Muscle layer of duodenum (tissue), 2 donors: ENCODE measurements around the gene FLNA.
"Not testable (repeated sequence)": the region's sequence is repeated elsewhere in the genome, so short reads cannot be mapped to it uniquely, and the experiment has no call there.

Source experiments
- H3K27ac ChIP-seq: one replicate; pipeline ENCODE4 v1.7.0; 2013; ENCODE audit warnings: mild to moderate bottlenecking, low read length
- H3K27me3 ChIP-seq: one replicate; pipeline ENCODE4 v1.7.0; 2013; ENCODE audit warnings: low read depth, mild to moderate bottlenecking, control low read depth, low read length
- H3K36me3 ChIP-seq, 2 donors: one replicate each; pipeline ENCODE4 v1.7.0; 2013; ENCODE audit warnings: low read length in 2 of 2, control low read depth in 1 of 2, mild to moderate bottlenecking in 1 of 2; ENCODE audit not compliant: insufficient read depth in 2 of 2, control insufficient read depth in 1 of 2
- H3K4me1 ChIP-seq, 2 donors: one replicate each; pipeline ENCODE4 v1.7.0; 2013; ENCODE audit warnings: low read length in 2 of 2, mild to moderate bottlenecking in 2 of 2, control low read depth in 1 of 2, moderate library complexity in 1 of 2; ENCODE audit not compliant: insufficient read depth in 2 of 2, control insufficient read depth in 1 of 2
- H3K4me3 ChIP-seq, 2 donors: one replicate each; pipeline ENCODE4 v1.7.0; 2013; ENCODE audit warnings: low read length in 2 of 2, low read depth in 1 of 2, mild to moderate bottlenecking in 1 of 2
- H3K9me3 ChIP-seq, 2 donors: one replicate each; pipeline ENCODE4 v1.7.0; 2013; ENCODE audit warnings: low read length in 2 of 2, control low read depth in 1 of 2, mild to moderate bottlenecking in 1 of 2; ENCODE audit not compliant: control insufficient read depth in 1 of 2
- donor health status: healthy.

FLNA gene

DNA sequence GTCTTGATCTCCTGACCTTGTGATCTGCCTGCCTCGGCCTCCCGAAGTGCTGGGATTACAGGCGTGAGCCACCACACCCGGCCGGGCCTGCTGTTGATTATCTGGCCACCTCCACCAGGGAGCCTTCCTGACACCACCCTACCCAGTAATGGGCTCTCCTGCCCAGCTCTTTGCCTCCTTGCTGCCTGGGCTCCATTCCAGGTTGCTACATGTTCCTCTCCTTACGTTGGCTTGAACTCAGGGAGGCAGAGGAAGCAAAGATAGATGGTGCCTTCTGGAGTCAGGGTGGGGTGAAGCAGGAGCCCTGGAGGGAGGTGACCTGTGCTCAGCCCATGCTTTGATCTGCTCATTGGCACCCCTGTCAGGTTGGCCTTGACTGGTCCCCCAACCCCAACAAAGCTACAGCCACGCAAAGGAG, 26.3 kb downstream of the FLNA start:
- Histone ChIP-seq H3K4me3 (no peak overlapping the region), H3K27me3 (no peaks in the 10 kb centered on the region), H3K4me1 (peaks cover 0 to 4% of the 10 kb centered on the region in 2 donors), H3K36me3 (peaks cover 9 to 45% of the 10 kb centered on the region in 2 donors), H3K27ac (no peak overlapping the region), H3K9me3 (no peaks in the 10 kb centered on the region)

DNA sequence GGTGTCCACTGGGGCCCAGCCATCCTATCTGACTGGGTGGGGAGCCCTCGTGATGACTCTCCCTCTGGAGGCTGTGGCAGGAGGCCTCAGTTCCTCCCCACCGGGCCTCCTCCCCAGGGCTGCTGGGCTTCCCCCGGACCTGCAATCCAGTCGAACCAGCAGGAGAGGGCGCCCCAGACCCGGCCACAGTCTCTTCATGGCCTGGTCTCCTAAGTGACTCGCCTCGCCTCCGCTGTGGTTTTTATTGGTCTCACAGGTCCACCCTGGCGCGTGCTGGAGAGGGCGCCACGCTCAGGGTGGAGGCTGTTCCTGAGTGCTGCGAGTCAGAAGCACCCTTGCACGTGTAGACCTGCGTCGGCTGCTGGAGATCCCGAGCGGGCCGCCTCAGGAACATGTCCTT, 30.8 kb downstream of the FLNA start:
- H3K4me1 ChIP-seq, H3K36me3 ChIP-seq, H3K27me3 ChIP-seq, H3K27ac ChIP-seq, H3K4me3 ChIP-seq, H3K9me3 ChIP-seq: not testable (repeated sequence)

DNA sequence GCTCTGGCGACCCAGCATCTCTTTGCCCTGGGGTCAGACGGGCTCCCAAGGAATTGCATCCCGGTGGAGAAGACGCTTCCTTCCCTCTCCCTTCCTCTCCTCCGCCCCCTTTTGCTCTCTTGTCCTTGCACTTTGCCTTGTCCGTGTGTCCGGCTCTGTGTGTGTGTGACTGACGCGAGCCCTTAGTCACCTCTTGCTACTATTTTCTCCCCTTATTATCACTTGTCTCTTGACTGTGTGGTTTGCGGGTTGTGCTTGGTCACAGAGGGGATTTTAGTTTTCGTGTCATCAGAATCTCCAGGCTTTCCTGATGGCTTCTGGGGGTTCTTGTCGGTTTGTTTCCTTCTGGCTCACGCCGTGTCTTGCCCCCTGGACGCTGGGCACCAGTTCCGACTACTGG, 31.4 kb downstream of the FLNA start:
- not testable (repeated sequence) for H3K27me3 ChIP-seq, H3K4me1 ChIP-seq, H3K9me3 ChIP-seq, H3K27ac ChIP-seq, H3K36me3 ChIP-seq, H3K4me3 ChIP-seq

- not testable (repeated sequence) for H3K36me3 ChIP-seq, H3K27ac ChIP-seq, H3K9me3 ChIP-seq, H3K27me3 ChIP-seq, H3K4me1 ChIP-seq, H3K4me3 ChIP-seq
These were observed 32.8 kb downstream of the FLNA start for GRCh38 chrX:154341399-154342298.

DNA sequence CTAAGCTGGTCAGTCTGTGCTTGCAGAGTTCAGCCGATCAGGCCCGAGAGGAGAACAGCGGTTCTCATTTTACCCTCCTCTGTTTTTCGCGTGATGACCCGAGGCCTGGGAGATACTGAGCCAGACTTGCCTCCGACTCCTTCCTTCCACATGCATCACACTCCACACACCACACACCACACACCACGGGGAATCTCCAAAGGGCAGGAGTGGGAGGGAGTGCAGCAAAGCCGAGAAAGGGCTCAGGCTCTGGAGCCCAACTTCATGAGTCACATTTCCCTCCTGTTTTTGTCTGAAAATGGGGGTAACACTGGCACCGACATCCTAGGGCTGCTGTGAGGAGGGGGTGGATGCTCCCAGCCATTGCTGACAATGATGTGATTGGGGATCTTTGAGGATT, 39.9 kb downstream of the FLNA start:
- no peaks in the 10 kb centered on the region for H3K27me3 ChIP-seq
- no peaks in the 10 kb centered on the region for H3K9me3 ChIP-seq

DNA sequence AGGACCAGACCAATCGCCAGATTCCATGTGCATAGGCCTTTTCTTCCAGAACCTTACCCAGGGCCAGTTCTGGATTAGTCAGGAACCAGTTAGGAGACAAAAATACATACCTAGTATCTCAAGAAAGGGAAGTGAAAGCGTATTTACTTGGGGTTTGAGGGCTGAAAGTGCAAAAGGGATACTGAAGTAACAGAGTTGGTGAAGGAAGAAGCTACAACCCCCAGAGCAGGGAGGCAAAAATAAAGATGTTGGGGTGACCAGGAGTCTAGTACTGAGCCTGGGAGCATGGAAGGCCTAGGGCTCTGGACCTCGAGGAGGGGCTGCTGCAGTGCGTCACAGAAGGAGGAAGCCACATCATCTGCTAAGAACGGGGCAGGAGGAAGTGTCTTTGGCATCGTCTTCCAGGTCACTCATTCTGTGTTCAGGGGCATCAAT, 40.6 kb downstream of the FLNA start:
- no peak overlapping the region for H3K4me3 ChIP-seq
- no peaks in the 10 kb centered on the region for H3K36me3 ChIP-seq
- H3K27ac ChIP-seq, result no peak overlapping the region

More for the DNA sequence above, 39.9 kb downstream of the FLNA start:
- Histone ChIP-seq H3K36me3 (no peaks in the 10 kb centered on the region), H3K27ac (no peak overlapping the region), H3K4me3 (no peak overlapping the region), H3K4me1 (no peaks in the 10 kb centered on the region)

DNA sequence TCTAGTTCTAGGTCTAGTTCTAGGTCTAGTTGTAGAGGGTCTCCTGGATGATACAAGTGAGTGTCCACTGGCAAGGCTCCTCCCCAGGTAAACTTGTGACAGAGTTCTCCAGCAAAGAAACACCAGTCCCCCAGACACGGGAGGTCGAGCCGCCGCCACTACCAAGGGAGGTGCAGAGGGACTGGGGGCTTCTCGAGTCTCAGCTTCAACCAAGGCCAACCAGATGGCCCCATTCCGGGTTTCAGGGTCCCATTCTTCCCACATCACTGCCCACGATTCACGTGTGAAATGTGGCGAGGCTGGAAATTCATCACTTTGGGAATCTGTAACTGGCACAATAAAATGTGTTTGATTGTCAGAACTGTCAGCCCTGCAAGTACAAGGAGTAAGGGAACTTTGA, 41.3 kb downstream of the FLNA start:
- H3K27ac ChIP-seq, result no peak overlapping the region
- no peaks in the 10 kb centered on the region for H3K9me3 ChIP-seq
- no peaks in the 10 kb centered on the region for H3K27me3 ChIP-seq
- H3K4me3 ChIP-seq, result no peak overlapping the region
- no peaks in the 10 kb centered on the region for H3K36me3 ChIP-seq
- no peaks in the 10 kb centered on the region for H3K4me1 ChIP-seq

More for the DNA sequence above, 40.6 kb downstream of the FLNA start:
- no peaks in the 10 kb centered on the region for H3K9me3 ChIP-seq
- no peaks in the 10 kb centered on the region for H3K4me1 ChIP-seq
- no peaks in the 10 kb centered on the region for H3K27me3 ChIP-seq

DNA sequence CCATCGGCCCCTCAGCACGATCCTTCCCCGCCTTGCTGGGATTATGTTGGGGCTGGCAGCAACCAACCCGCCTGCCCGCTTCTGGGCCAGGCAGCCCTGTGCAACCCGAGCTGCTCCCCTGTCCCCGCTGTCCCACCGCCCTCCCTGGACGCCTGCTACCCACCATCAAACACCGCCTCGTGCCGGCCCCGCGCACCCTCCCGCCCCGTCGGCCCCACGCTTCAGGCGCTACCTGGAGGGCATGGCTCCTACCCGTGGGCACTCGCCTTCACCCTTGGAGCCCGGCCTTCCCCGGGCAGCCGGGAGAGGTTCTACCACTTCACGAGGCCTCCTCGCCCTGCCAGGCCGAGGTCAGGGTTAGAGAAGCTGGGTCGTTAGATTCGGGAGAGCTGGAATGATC, 41.9 kb downstream of the FLNA start:
- Histone ChIP-seq H3K4me1 (no peaks in the 10 kb centered on the region), H3K4me3 (no peak overlapping the region), H3K27ac (no peak overlapping the region), H3K36me3 (no peaks in the 10 kb centered on the region), H3K27me3 (no peaks in the 10 kb centered on the region), H3K9me3 (no peaks in the 10 kb centered on the region)

- no peaks in the 10 kb centered on the region for H3K9me3 ChIP-seq
- H3K36me3 ChIP-seq, result no peaks in the 10 kb centered on the region
- H3K27ac ChIP-seq, result no peak overlapping the region
- no peak overlapping the region for H3K4me3 ChIP-seq
- H3K4me1 ChIP-seq, result peaks cover 0 to 8% of the 10 kb centered on the region in 2 donors
- H3K27me3 ChIP-seq, result no peaks in the 10 kb centered on the region
These were observed 45.1 kb downstream of the FLNA start for GRCh38 chrX:154329294-154329693.

GRCh38 chrX:154328646-154329045, 45.8 kb downstream of the FLNA start:
- H3K36me3 ChIP-seq, result no peaks in the 10 kb centered on the region
- H3K4me1 ChIP-seq, result peaks cover 0 to 8% of the 10 kb centered on the region in 2 donors
- no peak overlapping the region for H3K27ac ChIP-seq
- no peak overlapping the region for H3K4me3 ChIP-seq
- H3K9me3 ChIP-seq, result no peaks in the 10 kb centered on the region
- no peaks in the 10 kb centered on the region for H3K27me3 ChIP-seq

- Histone ChIP-seq H3K9me3 (no peaks in the 10 kb centered on the region), H3K4me1 (peaks cover 0 to 8% of the 10 kb centered on the region in 2 donors), H3K36me3 (no peaks in the 10 kb centered on the region), H3K4me3 (no peak overlapping the region), H3K27ac (no peak overlapping the region), H3K27me3 (no peaks in the 10 kb centered on the region)
These were observed 47.2 kb downstream of the FLNA start for GRCh38 chrX:154327038-154327820.
